ENCODE measurements around the gene SARDH. TPM values are rescaled to one million over a fixed set of nuclear protein-coding genes. Genes with fewer than 3 reads are reported as not detected.

The SARDH gene
- total RNA-seq, 3 donors from 2014 or later, result 0.23 to 2.1 (median 0.46) TPM

DNA sequence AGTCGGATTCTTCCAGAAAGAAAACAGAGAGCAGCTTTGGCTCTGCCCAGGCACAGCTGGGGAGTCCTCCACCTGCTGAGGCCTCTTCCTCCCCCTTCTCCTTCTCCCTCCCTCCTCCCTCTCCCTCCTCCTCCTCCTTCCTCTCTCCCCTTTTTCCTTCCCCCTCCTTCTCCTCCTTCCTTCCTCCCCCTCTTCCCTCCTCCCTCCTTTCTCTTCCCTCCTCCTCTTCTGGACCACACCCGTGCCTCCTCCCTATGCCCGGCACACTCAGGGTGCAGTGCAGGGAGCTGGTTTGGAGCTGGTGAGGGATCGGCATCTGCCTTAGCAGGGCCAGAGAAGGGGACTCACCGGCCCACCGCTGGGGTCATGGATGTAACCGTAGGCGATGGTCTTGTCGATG lies 71.8 kb downstream of the SARDH start:
- DNase-seq (no peak), ATAC-seq (no peak)
- intact Hi-C loops (cut with DNase I, micrococcal nuclease), result no loop called here
- Histone ChIP-seq H3K4me1 (ENCODE audit: low read depth) (no peaks in the 10 kb centered on the region), H3K9me3 (no peaks in the 10 kb centered on the region), H3K4me3 (no peak overlapping the region), H3K36me3 (ENCODE audit: low read depth) (no peaks in the 10 kb centered on the region)
- TF ChIP-seq, protein P1, sequence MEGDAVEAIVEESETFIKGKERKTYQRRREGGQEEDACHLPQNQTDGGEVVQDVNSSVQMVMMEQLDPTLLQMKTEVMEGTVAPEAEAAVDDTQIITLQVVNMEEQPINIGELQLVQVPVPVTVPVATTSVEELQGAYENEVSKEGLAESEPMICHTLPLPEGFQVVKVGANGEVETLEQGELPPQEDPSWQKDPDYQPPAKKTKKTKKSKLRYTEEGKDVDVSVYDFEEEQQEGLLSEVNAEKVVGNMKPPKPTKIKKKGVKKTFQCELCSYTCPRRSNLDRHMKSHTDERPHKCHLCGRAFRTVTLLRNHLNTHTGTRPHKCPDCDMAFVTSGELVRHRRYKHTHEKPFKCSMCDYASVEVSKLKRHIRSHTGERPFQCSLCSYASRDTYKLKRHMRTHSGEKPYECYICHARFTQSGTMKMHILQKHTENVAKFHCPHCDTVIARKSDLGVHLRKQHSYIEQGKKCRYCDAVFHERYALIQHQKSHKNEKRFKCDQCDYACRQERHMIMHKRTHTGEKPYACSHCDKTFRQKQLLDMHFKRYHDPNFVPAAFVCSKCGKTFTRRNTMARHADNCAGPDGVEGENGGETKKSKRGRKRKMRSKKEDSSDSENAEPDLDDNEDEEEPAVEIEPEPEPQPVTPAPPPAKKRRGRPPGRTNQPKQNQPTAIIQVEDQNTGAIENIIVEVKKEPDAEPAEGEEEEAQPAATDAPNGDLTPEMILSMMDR (IDR thresholded peaks at IDR 0.05), result no peak

DNA sequence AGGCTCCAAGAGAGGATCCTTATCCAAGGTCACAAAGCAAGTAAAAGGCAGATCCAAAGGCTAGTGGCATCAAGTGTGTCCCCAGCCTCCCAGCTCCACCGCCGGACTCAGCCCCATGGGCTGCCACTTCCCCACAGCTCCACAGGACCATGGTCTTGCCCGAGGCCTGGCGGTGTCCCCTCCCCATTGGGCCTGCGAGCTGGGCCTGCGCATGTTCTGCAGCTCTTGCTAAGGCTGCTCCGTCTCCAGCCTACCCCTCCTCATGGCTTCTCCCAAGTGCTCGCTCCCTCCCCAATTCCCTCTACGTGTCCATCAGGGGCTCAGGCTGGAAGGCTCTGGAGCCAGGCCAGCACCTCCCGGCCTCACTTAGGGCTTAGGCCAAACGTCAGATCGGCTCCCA lies 72.6 kb downstream of the SARDH start:
- TF ChIP-seq, protein P1 (IDR thresholded peaks at IDR 0.05), result no peak
- H3K4me1 ChIP-seq (ENCODE audit: low read depth), result no peaks in the 10 kb centered on the region
- intact Hi-C loops (cut with DNase I, micrococcal nuclease), result no loop called here
- H3K4me3 ChIP-seq, result no peak overlapping the region
- H3K36me3 ChIP-seq (ENCODE audit: low read depth), result no peaks in the 10 kb centered on the region
- no peaks in the 10 kb centered on the region for H3K9me3 ChIP-seq
- DNase-seq (no peak), ATAC-seq (no peak)

DNA sequence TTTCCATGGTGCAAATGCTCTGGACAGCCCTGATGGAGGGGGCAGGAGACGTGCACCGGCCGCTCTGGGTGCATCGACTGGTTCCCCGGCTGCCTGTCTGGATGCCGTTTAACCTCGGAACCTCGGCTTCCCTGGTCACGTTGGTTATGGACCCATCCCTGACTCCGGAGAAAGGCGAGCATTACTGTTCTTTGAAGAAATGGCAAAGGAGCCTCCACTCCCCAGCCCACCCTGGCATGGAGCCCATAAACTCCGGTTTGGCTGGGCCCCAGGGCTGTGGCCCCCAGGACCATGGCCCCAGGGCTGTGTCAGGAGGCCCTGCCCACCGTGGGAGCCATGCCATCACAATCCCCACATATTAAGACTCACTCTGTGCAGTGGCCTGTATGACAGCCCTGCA lies 73.1 kb downstream of the SARDH start:
- no peak overlapping the region for H3K4me3 ChIP-seq
- DNase-seq, result no peak
- H3K36me3 ChIP-seq (ENCODE audit: low read depth), result no peaks in the 10 kb centered on the region
- no peaks in the 10 kb centered on the region for H3K9me3 ChIP-seq
- H3K4me1 ChIP-seq (ENCODE audit: low read depth), result no peaks in the 10 kb centered on the region
- ATAC-seq, result no peak
- TF ChIP-seq, protein P1 (IDR thresholded peaks at IDR 0.05), result no peak
- intact Hi-C loops (cut with DNase I, micrococcal nuclease), result no loop called here

DNA sequence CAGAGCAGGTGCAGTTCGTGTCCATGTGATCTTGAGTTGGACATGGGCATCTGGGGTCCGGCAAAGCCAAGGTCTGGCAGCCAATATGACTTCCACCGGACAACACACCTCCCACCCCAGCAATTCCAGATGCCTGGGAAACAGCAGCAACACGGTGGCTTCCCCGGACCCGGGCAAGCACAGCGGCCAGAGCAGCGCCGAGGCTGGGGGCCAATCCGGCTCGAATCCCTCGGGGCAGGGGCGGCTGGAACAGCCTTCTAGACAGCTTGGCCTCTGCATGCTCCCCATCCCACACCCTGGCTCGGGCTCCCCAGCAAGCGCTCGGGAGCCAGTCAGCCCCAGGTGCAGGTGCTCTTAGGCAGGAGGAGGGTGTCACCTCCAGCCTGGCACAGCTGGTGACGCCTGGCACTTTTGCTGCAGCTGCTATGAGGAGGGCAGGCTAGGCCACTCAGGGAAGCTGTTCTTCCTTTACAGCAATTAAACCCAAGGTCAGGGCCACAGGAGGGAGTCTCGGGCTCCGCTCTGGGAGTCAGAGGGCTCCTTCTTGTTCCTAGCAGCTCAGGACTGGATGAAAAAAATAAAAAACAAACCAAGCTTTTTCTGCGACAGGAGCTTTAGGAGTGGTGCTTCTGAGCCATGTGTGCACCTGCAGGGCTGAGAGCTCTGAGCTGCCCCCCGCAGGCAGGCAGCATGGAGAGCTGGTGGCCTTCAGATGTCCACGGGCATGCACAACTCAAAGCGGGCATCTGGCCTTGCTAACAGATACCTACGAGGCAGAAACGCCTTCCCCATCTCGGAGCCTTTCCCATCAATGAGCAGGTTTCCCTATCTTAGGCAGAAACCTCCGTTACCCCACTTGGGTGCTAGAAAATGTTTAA lies 73.7 kb downstream of the SARDH start:
- Histone ChIP-seq H3K4me3 (no peak overlapping the region), H3K36me3 (ENCODE audit: low read depth) (no peaks in the 10 kb centered on the region), H3K4me1 (ENCODE audit: low read depth) (peaks cover under 1% of the 10 kb centered on the region), H3K9me3 (no peaks in the 10 kb centered on the region)
- DNase-seq (no peak), ATAC-seq (no peak)
- TF ChIP-seq, protein P1 (IDR thresholded peaks at IDR 0.05), result no peak
- intact Hi-C loops (cut with DNase I, micrococcal nuclease), result no loop called here

DNA sequence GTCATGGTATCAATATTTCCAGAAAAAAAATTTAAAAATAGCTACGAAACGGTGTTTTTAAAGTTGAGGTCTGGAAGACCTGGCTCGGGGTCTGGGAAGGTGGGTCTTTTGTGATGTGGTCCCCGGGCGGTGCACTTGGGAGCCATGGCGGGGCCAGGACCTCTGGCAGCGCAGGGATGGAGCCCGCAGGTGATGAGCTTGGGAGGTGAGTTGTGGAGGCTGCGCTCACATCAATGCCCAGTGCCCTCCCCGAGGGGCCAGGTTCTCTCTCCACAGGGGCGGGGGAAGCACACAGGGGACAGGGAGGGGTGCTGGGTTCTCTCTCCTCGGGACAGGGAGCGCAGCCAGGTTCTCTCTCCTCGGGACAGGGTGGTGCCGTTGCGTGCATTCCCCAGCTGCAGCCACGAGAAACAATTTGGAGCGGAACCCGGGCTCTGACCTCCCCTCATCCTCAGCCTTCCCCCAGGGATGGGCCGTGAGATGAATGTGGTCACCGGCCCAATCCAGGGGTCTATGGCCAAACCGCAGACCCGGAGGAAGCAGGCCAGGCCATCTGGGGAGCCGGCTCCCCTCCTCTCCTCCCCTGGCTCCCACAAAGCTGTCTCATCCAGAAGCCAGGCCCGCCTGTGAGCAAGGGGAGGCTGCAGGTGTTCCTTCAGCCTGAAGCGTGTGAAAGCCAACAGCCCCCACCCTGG lies 76.2 kb downstream of the SARDH start:
- ATAC-seq, result no peak
- no peak for DNase-seq
- H3K4me3 ChIP-seq, result no peak overlapping the region
- H3K36me3 ChIP-seq (ENCODE audit: low read depth), result no peaks in the 10 kb centered on the region
- H3K4me1 ChIP-seq (ENCODE audit: low read depth), result peaks cover 17% of the 10 kb centered on the region
- intact Hi-C loops (cut with DNase I, micrococcal nuclease), result no loop called here
- TF ChIP-seq, protein P1 (IDR thresholded peaks at IDR 0.05), result no peak
- no peaks in the 10 kb centered on the region for H3K9me3 ChIP-seq
